ENCODE results near the gene P2RX5. TPM values are rescaled to one million over a fixed set of nuclear protein-coding genes. Genes with fewer than 3 reads are reported as not detected.

P2RX5 gene
- total RNA-seq, 2 experiments from 2014 or later = 35.7 to 39.5 TPM

GRCh38 chr17:3660311-3660891, 35.6 kb downstream of the P2RX5 start:
- no peaks in the 10 kb centered on the region for H3K27me3 Mint-ChIP-seq
- no peaks in the 10 kb centered on the region for H3K9me3 Mint-ChIP-seq
- no peak overlapping the region for H3K4me3 Mint-ChIP-seq
- intact Hi-C loops (cut with micrococcal nuclease) = no loop called here
- H3K36me3 Mint-ChIP-seq (ENCODE audit: low read depth) = no peaks in the 10 kb centered on the region
- H3K27ac Mint-ChIP-seq = no peak overlapping the region
- POLR2A ChIA-PET = interaction anchor here (1.0 kb wide), 1 partner anchor 91 kb away, joined by 3 read pairs; no protein-coding TSS in a partner anchor
- CTCF ChIA-PET = interaction anchor here (1.2 kb wide), 1 partner anchor 12 kb away, joined by 3 read pairs; no protein-coding TSS in a partner anchor
- ATAC-seq (no peak), DNase-seq (no peak)
- no peaks in the 10 kb centered on the region for H3K4me1 Mint-ChIP-seq (ENCODE audit: low read depth)
- no peak for TF ChIP-seq CTCF (IDR thresholded peaks at IDR 0.05)

- intact Hi-C loops (cut with micrococcal nuclease) = no loop called here
- no peak for TF ChIP-seq CTCF (IDR thresholded peaks at IDR 0.05)
- H3K4me3 Mint-ChIP-seq = no peak overlapping the region
- ATAC-seq (no peak), DNase-seq (no peak)
- ChIA-PET CTCF (interaction anchor here (1.2 kb wide), 1 partner anchor 11 kb away, joined by 3 read pairs; no protein-coding TSS in a partner anchor), POLR2A (no interaction called here)
- H3K27ac Mint-ChIP-seq = no peak overlapping the region
- no peaks in the 10 kb centered on the region for H3K27me3 Mint-ChIP-seq
- no peaks in the 10 kb centered on the region for H3K9me3 Mint-ChIP-seq
- no peaks in the 10 kb centered on the region for H3K4me1 Mint-ChIP-seq (ENCODE audit: low read depth)
- no peaks in the 10 kb centered on the region for H3K36me3 Mint-ChIP-seq (ENCODE audit: low read depth)
These were observed 36.3 kb downstream of the P2RX5 start for GRCh38 chr17:3659541-3660111.

GRCh38 chr17:3658784-3659449, 37.0 kb downstream of the P2RX5 start:
- no peak overlapping the region for H3K4me3 Mint-ChIP-seq
- ATAC-seq = no peak
- no peak for DNase-seq
- POLR2A ChIA-PET = interaction anchor here (0.6 kb wide), 1 partner anchor 35 kb away, joined by 3 read pairs; no protein-coding TSS in a partner anchor
- no peak overlapping the region for H3K27ac Mint-ChIP-seq
- CTCF ChIA-PET = no interaction called here
- H3K4me1 Mint-ChIP-seq (ENCODE audit: low read depth) = no peaks in the 10 kb centered on the region
- H3K9me3 Mint-ChIP-seq = no peaks in the 10 kb centered on the region
- intact Hi-C loops (cut with micrococcal nuclease) = no loop called here
- no peaks in the 10 kb centered on the region for H3K27me3 Mint-ChIP-seq
- TF ChIP-seq CTCF (IDR thresholded peaks at IDR 0.05) = no peak
- H3K36me3 Mint-ChIP-seq (ENCODE audit: low read depth) = no peaks in the 10 kb centered on the region

- no peak for TF ChIP-seq CTCF (IDR thresholded peaks at IDR 0.05)
- H3K27ac Mint-ChIP-seq = no peak overlapping the region
- no peaks in the 10 kb centered on the region for H3K27me3 Mint-ChIP-seq
- no peaks in the 10 kb centered on the region for H3K36me3 Mint-ChIP-seq (ENCODE audit: low read depth)
- no peaks in the 10 kb centered on the region for H3K4me1 Mint-ChIP-seq (ENCODE audit: low read depth)
- intact Hi-C loops (cut with micrococcal nuclease) = no loop called here
- POLR2A ChIA-PET = interaction anchor here (0.6 to 1.7 kb wide), 4 partner anchors 9 to 63 kb away, joined by 3 to 4 read pairs (median 3); no protein-coding TSS in a partner anchor
- no peak for DNase-seq
- no peaks in the 10 kb centered on the region for H3K9me3 Mint-ChIP-seq
- ATAC-seq = no peak
- H3K4me3 Mint-ChIP-seq = no peak overlapping the region
- CTCF ChIA-PET = no interaction called here
These were observed 37.8 kb downstream of the P2RX5 start for GRCh38 chr17:3657874-3658783.

Measured in activated CD8-positive, alpha-beta T cell treated with anti-CD3 and anti-CD28 coated beads for 36 hours (primary cell).